GM12875 (cell line): ENCODE data around the gene WIPF3.

Source experiments
- H3K4me3 ChIP-seq: one replicate; pipeline ENCODE4 v1.5.1; 2011; ENCODE audit warnings: low read depth, low read length, control low read depth
- TF ChIP-seq, protein P1 (sequence below): IDR thresholded peaks from 2 replicates; pipeline ENCODE4 v1.5.1; 2011; ENCODE audit warnings: low read depth, mild to moderate bottlenecking, control low read depth, inconsistent platforms, low read length, moderate library complexity, borderline replicate concordance; ENCODE audit not compliant: insufficient read depth

The WIPF3 gene

DNA sequence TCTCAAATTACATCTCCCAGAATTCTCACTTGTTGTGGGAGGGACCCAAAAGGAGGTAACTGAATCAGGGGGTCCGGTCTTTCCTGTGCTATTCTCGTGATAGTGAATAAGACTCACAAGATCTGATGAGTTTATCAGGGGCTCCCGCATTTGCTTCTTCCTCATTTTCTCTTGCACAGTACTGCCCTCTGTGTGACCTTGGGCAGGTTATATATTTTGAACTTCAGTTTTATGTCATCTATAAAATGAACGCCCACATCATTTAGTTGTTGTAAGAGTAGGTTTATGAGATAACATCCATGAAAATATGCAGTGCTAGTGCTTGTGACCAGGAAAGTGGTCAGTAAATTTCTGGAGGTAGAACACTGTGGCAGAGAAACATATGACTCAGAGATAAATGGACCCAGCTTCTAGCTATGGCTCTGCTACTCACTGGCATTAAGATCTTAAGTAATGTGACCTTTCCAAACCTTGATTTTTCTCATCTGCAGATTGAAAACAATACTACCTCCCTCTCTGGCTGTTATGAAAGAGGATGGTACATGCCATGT, 139.0 kb downstream of the WIPF3 start:
- TF ChIP-seq, protein P1, sequence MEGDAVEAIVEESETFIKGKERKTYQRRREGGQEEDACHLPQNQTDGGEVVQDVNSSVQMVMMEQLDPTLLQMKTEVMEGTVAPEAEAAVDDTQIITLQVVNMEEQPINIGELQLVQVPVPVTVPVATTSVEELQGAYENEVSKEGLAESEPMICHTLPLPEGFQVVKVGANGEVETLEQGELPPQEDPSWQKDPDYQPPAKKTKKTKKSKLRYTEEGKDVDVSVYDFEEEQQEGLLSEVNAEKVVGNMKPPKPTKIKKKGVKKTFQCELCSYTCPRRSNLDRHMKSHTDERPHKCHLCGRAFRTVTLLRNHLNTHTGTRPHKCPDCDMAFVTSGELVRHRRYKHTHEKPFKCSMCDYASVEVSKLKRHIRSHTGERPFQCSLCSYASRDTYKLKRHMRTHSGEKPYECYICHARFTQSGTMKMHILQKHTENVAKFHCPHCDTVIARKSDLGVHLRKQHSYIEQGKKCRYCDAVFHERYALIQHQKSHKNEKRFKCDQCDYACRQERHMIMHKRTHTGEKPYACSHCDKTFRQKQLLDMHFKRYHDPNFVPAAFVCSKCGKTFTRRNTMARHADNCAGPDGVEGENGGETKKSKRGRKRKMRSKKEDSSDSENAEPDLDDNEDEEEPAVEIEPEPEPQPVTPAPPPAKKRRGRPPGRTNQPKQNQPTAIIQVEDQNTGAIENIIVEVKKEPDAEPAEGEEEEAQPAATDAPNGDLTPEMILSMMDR, result no peak
- H3K4me3 ChIP-seq, result no peak overlapping the region

DNA sequence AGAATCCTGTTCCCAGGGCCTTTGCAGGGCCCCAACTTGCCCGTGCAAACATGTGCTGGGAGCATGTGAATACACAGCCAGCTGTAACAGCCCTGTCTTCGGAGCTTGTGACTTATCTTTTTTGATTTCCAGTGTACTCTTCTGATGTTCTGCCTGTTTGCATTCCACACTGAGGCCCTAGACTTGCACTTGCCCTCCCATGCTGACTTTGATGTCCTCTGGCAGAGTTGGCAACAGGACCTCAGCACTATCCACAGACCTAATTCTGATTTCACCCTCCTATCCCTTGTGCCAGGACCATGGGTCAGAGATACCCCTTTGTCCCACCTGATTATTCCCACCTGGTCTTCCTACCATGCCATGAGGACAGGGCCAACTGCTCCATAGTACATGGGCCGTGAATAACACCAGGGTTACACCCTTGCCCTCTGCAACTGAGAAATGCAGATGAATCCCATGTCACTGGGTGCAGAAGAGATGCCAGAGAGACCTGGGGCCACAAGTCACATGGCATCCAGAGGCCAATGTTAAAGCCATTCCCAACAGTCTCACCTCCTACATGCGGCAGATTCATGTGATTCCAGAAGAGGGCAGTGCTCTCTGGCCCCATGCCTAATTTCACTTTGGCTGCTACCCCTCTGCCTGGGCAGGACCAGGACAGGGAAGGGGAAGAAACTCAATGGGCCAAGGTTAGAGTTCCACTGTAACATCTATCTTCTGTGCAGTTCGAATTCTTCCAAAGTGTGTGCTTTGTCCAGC, 140.3 kb downstream of the WIPF3 start:
- H3K4me3 ChIP-seq, result no peak overlapping the region
- TF ChIP-seq, protein P1, result peak; percentile 25; the same call in 1 of the 2 replicates

DNA sequence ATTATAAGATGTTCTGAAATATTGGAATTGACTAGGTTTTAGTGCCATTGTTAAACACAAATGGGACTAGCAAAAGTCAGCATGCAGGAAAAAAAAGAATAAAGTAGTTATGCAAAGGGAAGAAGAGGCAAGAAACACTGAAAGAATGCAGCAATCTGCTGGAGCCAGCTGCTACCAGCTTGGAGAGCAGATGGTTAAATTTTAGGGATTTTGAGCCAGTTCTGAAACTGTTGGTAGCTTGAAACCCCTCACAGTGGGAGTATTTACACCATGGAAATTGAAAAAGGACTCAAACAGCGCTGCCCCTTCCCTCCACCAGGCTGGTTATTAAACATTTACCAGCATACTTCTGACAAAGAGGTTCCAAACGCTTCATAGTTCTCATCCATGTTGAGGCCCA, 142.3 kb downstream of the WIPF3 start:
- TF ChIP-seq, protein P1, result no peak
- no peak overlapping the region for H3K4me3 ChIP-seq

DNA sequence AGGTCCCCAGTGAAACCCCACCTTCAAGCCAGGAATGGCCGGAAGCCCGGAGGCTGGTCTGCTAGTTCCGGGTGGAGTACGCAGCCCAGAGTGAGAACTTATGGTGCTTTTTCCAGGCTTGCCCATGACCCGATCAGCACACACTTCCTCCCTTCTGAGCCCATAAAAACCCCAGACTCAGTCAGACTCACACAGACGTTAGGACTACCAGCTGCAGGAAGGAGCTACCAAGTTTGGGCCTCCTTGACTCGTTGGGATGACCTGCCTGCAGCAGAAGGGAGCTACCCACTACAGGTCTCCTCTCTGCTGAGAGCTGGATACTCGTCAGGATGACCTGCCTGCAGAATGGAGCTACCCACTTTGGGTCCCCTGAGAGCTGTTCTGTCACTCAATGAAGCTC, 144.2 kb downstream of the WIPF3 start:
- no peak overlapping the region for H3K4me3 ChIP-seq
- TF ChIP-seq, protein P1, result no peak

DNA sequence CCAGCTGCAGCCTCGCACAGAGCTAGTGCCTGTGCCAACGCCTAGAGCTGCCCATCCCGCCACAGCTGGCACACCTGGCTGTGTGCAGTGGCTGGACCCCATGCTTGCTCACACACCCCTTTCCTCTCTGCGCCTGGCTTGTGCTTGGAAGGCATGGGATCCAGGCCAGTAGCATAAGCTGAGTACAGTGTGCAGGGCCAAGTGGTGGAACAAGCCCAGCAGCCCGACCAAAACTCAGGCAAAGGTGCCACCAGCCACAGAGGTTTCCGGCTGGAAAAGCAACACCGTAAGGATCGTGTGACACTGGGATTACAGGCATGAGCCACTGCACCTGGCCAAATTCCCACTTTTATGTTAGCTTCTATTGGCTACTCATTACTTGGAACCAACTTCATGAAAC, 144.9 kb downstream of the WIPF3 start:
- H3K4me3 ChIP-seq, result no peak overlapping the region
- TF ChIP-seq, protein P1, result no peak

DNA sequence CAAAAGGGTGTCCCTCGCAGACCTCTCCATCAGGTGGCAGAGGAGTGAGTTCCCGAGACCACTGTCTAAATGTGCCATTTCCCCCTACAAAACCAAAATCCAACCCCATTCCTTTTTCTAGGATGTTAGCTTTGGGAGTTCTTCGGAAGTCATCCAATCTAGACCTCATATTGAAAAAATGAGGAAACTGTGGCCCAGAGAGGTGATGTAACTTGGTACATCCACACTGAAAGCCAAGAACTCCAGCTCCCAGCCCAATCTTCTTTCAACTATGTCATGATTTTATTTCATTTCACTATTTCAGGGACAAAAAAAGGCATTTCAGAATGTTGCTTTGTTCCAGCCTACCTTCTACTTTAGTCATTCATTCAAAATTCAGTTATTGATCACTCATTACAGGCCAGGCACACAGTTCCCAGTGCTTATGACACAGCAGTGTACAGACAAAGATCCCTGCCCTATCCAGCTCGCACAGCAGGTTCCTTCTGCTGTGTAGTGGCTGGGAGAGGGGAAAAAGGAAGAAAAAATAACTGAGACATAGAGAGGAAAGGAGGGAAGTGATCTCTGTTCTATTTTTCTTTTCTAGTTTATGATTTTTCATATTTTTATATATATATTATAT, 147.5 kb downstream of the WIPF3 start:
- TF ChIP-seq, protein P1, result no peak

More for the DNA sequence above, 147.5 kb downstream of the WIPF3 start:
- no peak overlapping the region for H3K4me3 ChIP-seq
